Measurements from ENCODE around the gene OXER1.

The OXER1 gene

GRCh38 chr2:42788882-42789281, 24.9 kb upstream of the OXER1 start:
- TF ChIP-seq, protein P1, sequence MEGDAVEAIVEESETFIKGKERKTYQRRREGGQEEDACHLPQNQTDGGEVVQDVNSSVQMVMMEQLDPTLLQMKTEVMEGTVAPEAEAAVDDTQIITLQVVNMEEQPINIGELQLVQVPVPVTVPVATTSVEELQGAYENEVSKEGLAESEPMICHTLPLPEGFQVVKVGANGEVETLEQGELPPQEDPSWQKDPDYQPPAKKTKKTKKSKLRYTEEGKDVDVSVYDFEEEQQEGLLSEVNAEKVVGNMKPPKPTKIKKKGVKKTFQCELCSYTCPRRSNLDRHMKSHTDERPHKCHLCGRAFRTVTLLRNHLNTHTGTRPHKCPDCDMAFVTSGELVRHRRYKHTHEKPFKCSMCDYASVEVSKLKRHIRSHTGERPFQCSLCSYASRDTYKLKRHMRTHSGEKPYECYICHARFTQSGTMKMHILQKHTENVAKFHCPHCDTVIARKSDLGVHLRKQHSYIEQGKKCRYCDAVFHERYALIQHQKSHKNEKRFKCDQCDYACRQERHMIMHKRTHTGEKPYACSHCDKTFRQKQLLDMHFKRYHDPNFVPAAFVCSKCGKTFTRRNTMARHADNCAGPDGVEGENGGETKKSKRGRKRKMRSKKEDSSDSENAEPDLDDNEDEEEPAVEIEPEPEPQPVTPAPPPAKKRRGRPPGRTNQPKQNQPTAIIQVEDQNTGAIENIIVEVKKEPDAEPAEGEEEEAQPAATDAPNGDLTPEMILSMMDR (IDR thresholded peaks at IDR 0.05) = no peak
- TF ChIP-seq ZFX (IDR thresholded peaks at IDR 0.05; ENCODE audit: borderline replicate concordance) = no peak
- no peak overlapping the region for H3K27ac ChIP-seq

- H3K27ac ChIP-seq = no peak overlapping the region
- TF ChIP-seq, protein P1 (IDR thresholded peaks at IDR 0.05) = no peak
- TF ChIP-seq ZFX (IDR thresholded peaks at IDR 0.05; ENCODE audit: borderline replicate concordance) = no peak
Observed at GRCh38 chr2:42788478-42788793, 24.5 kb upstream of the OXER1 start.

DNA sequence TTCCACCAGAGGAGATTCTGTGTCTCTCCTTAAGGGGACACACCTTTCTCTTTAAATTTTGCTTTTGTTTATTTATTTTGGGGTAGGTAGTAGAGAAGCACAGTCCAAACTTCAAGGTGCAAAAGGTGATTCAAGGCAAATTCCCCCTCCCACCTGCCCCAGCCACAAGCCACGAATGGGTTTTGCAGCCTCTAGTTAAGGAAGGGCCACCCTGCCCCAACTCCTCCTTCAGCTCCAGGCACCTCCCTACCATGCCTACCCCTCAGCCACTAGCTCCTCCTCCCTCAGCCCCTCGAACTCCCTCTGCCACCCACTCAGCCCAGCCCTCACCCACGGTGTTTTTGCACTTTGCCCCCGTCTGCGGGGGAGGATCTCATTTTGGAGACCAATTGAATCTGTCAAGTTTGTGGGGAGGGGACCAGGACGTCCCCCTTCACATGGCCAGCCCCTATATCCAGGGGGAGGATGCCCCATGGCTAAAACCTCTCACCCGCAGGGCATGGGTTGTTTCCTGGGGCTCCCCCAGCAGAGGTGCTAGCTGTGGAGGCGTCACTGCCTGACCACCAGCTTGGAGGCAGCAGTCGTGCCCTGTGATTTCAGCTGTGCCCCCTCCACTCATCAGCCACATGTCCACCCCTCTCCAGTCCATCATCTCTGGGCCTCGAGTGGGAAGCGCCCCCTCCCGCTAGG, 24.0 kb upstream of the OXER1 start:
- no peak for TF ChIP-seq ZFX (IDR thresholded peaks at IDR 0.05; ENCODE audit: borderline replicate concordance)
- TF ChIP-seq, protein P1 (IDR thresholded peaks at IDR 0.05) = no peak
- no peak overlapping the region for H3K27ac ChIP-seq

GRCh38 chr2:42787424-42787787, 23.5 kb upstream of the OXER1 start:
- TF ChIP-seq ZFX (IDR thresholded peaks at IDR 0.05; ENCODE audit: borderline replicate concordance) = no peak
- TF ChIP-seq, protein P1 (IDR thresholded peaks at IDR 0.05) = no peak
- no peak overlapping the region for H3K27ac ChIP-seq

GRCh38 chr2:42786561-42787345, 22.8 kb upstream of the OXER1 start:
- H3K27ac ChIP-seq = no peak overlapping the region
- TF ChIP-seq ZFX (IDR thresholded peaks at IDR 0.05; ENCODE audit: borderline replicate concordance) = no peak
- TF ChIP-seq, protein P1 (IDR thresholded peaks at IDR 0.05) = no peak

GRCh38 chr2:42784204-42784880, 20.4 kb upstream of the OXER1 start:
- no peak overlapping the region for H3K27ac ChIP-seq
- TF ChIP-seq, protein P1 (IDR thresholded peaks at IDR 0.05) = no peak
- TF ChIP-seq ZFX (IDR thresholded peaks at IDR 0.05; ENCODE audit: borderline replicate concordance) = no peak

DNA sequence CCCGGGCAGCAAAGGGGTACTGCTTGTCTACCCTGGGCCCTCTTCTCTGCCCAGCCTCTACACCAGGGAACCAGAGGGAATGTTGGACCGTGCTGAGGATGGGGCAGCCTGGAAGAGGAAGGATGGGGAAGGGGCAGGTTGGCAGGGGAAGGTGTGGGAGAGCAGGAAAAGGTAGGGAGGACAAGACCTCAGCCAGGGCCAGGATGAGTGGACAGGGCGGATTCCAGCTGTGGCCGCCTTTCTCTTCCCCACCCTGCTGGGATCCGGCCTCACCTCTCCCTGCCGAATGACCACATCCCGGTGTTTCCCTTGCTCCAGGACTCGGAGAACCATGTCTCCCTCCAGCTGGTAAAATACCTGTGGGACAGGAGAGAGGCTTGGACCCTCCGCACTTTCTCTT, 19.6 kb upstream of the OXER1 start:
- TF ChIP-seq, protein P1 (IDR thresholded peaks at IDR 0.05) = no peak
- no peak for TF ChIP-seq ZFX (IDR thresholded peaks at IDR 0.05; ENCODE audit: borderline replicate concordance)

More for the DNA sequence above, 19.6 kb upstream of the OXER1 start:
- H3K27ac ChIP-seq = no peak overlapping the region

All from 22Rv1 (cell line).